Liver (tissue), 3 donors: ENCODE results near the gene EHF.

Experiments
- CTCF ChIP-seq: fragments of 150-350 bp; IDR thresholded peaks from 2 replicates; pipeline ENCODE4 v1.5.1; 2017; ENCODE audit warnings: improper control_type of control experiment, low read depth, low read length; ENCODE audit not compliant: missing input control
- JUND ChIP-seq, 2 donors: IDR thresholded peaks; 2 replicates each; pipeline ENCODE4 v1.6.1; 2016; ENCODE audit warnings: antibody characterized with exemption in 2 of 2
- REST ChIP-seq: IDR thresholded peaks from 2 replicates; pipeline ENCODE4 v1.6.1; 2016; ENCODE audit warnings: antibody characterized with exemption, mild to moderate bottlenecking
- RXRA ChIP-seq, 2 donors: IDR thresholded peaks; 2 replicates each; pipeline ENCODE4 v1.6.1; 2017 to 2018; ENCODE audit warnings: antibody characterized with exemption in 2 of 2, mild to moderate bottlenecking in 1 of 2
- SP1 ChIP-seq: IDR thresholded peaks from 2 replicates; pipeline ENCODE4 v1.6.1; 2018; ENCODE audit warnings: antibody characterized with exemption, mild to moderate bottlenecking
- TAF1 ChIP-seq: conservative IDR thresholded peaks from 2 replicates; pipeline ENCODE4 v1.6.1; 2016; ENCODE audit warnings: antibody characterized with exemption, mild to moderate bottlenecking
- YY1 ChIP-seq: IDR thresholded peaks from 2 replicates; pipeline ENCODE4 v1.6.1; 2016; ENCODE audit warnings: antibody characterized with exemption, mild to moderate bottlenecking
- donor health status: healthy.
- donor health status: healthy.

GRCh38 chr11:34680918-34681586, 60.2 kb downstream of the EHF start:
- TF ChIP-seq RXRA (IDR thresholded peaks at IDR 0.05) (no peak), CTCF (no peak), YY1 (no peak), SP1 (no peak), REST (no peak), JUND (IDR thresholded peaks at IDR 0.05) (no peak), TAF1 (no peak)
